IPS-15b (cell line): Measurements from ENCODE around the gene NCAPG.
"Not testable (repeated sequence)": the region's sequence is repeated elsewhere in the genome, so short reads cannot be mapped to it uniquely, and the experiment has no call there.

Experiments
- H3K27me3 ChIP-seq: one replicate; pipeline ENCODE4 v1.6.1; 2013; ENCODE audit warnings: low read length; ENCODE audit not compliant: control insufficient read depth, insufficient read depth
- H3K36me3 ChIP-seq: one replicate; pipeline ENCODE4 v1.6.1; 2013; ENCODE audit warnings: low read length; ENCODE audit not compliant: control insufficient read depth, insufficient read depth
- H3K4me1 ChIP-seq: one replicate; pipeline ENCODE4 v1.6.1; 2013; ENCODE audit warnings: mild to moderate bottlenecking, low read length; ENCODE audit not compliant: control insufficient read depth, insufficient read depth
- H3K4me3 ChIP-seq: one replicate; pipeline ENCODE4 v1.5.1; 2013; ENCODE audit warnings: low read depth, low read length
- H3K9ac ChIP-seq: one replicate; pipeline ENCODE4 v1.6.1; 2013; ENCODE audit warnings: low read depth, mild to moderate bottlenecking, low read length
- H3K9me3 ChIP-seq: one replicate; pipeline ENCODE4 v1.6.1; 2013; ENCODE audit warnings: mild to moderate bottlenecking, low read length; ENCODE audit not compliant: control insufficient read depth, insufficient read depth

NCAPG gene

DNA sequence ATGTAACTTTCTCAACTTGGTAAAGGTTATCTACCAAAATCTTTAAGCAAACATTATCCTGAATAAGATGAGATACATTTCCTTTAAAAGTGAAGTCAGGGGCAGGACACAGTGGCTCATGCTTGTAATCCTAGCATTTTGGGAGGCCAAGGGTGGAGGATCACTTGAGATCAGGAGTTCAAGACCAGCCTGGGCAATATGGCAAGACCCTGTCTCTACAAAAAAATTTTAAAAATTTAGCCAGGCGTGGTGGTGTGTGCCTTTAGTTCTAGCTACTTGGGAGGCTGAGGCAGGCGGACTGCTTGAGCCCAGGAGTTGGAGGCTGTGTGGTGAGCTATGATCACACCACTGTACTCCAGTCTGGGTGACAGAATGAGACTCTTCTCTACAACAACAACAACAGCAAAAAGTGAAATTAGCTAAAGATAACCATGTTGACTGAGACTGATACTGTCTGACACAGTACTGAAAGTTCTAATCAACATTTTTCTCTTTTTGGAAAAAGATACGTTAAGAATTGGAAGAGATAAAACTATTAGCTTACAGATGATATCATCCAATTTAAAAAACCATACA, 5.1 kb upstream of the NCAPG start:
- H3K9ac ChIP-seq = no peak overlapping the region

DNA sequence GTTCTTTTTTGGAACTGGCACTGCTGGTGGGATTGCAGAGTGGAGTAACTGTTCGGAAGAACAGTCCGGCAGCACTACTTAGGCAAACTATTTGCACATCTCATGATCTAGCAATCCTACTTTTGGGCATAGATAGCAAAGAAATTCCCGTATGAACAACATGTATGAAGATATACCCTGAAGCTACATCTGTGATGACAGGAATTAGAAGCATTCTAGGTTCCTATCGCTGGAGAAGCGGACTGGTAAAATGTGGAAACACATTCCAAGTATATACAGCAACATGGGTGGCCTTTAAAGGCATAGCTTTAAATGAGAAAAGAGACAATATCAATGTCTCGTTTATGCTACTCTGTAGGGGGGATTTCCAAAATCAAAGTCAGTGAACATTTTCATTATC, 3.3 kb upstream of the NCAPG start:
- Histone ChIP-seq H3K36me3 (peaks cover 20% of the 10 kb centered on the region), H3K9ac (no peak overlapping the region), H3K27me3 (no peaks in the 10 kb centered on the region), H3K4me1 (peaks cover 8% of the 10 kb centered on the region), H3K9me3 (no peaks in the 10 kb centered on the region), H3K4me3 (peak overlapping the region; percentile 19)

More for the DNA sequence above, 5.1 kb upstream of the NCAPG start:
- no peaks in the 10 kb centered on the region for H3K27me3 ChIP-seq
- H3K9me3 ChIP-seq = no peaks in the 10 kb centered on the region
- H3K4me3 ChIP-seq = no peak overlapping the region
- peaks cover 8% of the 10 kb centered on the region for H3K4me1 ChIP-seq
- H3K36me3 ChIP-seq = peaks cover 20% of the 10 kb centered on the region

DNA sequence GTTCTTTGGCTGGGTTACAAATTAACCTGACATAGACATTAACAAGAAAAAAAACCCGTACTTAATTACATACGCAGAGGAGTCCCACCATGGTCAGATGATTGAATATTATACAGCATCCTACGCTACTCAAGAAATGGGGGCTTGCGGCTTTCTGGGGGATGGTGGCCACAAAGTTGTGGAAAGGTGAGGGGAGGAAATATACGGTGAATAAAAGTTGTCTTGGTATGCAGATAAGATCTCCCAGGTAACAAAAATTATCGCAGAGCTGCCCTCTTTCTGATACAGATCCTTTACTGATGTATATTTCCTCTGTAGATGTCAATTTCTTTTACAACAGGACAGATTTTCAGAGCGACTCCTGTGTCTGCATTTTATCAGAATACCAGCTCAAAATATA, 1.1 kb upstream of the NCAPG start:
- peak overlapping the region; percentile 96 for H3K4me3 ChIP-seq
- peaks cover 4% of the 10 kb centered on the region for H3K36me3 ChIP-seq
- H3K9ac ChIP-seq = peak overlapping the region; percentile 96
- no peaks in the 10 kb centered on the region for H3K9me3 ChIP-seq
- peaks cover 8% of the 10 kb centered on the region for H3K4me1 ChIP-seq
- H3K27me3 ChIP-seq = no peaks in the 10 kb centered on the region

DNA sequence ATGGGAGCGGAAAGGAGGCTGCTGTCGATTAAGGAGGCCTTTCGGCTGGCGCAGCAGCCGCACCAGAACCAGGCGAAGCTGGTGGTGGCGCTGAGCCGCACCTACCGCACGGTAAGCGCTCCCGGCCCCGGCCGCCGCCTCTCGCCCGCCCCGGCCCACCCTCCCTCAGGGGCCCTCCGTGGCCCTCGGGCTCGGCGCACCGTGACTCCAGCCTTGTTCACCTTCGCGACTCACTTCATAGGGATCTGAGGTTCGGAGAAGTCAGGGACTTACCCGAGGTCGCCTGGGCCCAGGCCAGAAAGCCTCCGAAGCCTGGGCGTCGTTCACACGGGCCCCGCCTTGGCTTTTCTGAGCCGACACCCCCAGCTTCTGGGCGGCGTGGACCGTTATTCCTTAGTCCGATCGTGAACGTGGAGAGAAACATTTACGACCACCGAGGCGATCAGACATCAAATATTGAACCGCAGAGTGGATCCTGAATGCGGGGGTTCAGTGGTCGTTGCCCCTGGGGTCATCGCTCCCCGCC, 362 bp downstream of the NCAPG start:
- Histone ChIP-seq H3K27me3 (no peaks in the 10 kb centered on the region), H3K4me3 (peak overlapping the region; percentile 76), H3K4me1 (peaks cover 8% of the 10 kb centered on the region), H3K36me3 (peaks cover 5% of the 10 kb centered on the region), H3K9me3 (no peaks in the 10 kb centered on the region), H3K9ac (peak overlapping the region; percentile 80)

DNA sequence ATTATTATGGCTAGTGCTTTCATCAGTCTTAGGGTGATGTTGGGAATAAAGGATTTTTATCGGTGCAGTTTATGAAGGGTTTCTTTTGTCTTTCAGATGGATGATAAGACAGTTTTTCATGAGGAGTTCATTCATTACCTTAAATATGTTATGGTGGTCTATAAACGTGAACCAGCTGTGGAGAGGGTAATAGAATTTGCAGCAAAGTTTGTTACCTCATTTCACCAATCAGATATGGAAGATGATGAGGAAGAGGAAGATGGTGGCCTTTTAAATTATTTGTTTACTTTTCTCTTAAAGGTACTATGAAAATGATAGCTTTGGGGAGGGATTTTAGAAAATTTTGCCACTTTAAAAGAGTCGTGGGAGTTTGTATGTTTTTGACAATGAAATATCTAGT, 1.3 kb downstream of the NCAPG start:
- Histone ChIP-seq H3K27me3 (no peaks in the 10 kb centered on the region), H3K9ac (no peak overlapping the region), H3K4me3 (peak overlapping the region; percentile 76), H3K36me3 (peaks cover 7% of the 10 kb centered on the region), H3K9me3 (no peaks in the 10 kb centered on the region), H3K4me1 (peaks cover 8% of the 10 kb centered on the region)

DNA sequence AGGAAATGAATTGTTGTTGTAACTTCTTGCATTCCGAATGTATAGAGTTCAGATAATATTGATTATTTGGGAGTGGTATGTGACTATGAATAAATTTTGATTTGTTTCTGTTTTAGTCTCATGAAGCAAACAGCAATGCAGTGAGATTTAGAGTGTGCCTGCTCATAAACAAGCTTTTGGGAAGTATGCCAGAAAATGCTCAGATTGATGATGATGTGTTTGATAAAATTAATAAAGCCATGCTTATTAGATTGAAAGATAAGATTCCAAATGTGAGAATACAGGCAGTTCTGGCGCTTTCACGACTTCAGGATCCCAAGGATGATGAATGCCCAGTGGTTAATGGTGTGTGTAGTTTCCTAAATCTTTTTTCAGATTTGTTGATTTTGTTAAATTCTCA, 2.0 kb downstream of the NCAPG start:
- Histone ChIP-seq H3K9ac (no peak overlapping the region), H3K9me3 (no peaks in the 10 kb centered on the region), H3K27me3 (no peaks in the 10 kb centered on the region), H3K4me1 (peaks cover 5% of the 10 kb centered on the region), H3K36me3 (peaks cover 7% of the 10 kb centered on the region), H3K4me3 (peak overlapping the region; percentile 76)

DNA sequence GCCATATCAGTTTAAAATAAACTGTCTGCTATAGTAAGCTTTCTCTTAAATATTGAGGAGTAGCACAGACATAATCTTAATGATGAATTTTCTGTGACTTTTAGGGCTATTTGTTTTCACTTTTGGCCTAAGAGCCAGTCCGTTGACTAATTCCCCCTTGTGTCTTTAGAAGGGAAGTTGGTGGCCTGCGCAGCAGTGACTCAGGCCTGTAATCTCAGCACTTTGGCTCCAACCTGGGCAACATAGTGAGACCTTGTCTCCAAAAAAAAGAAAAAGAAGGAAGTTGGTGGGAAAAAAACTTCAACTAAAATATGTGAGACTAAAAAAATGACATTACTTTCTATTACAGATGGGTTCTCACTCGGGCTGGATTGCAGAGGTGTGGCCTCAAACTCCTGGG, 3.4 kb downstream of the NCAPG start:
- Histone ChIP-seq H3K4me3 (no peak overlapping the region), H3K27me3 (no peaks in the 10 kb centered on the region), H3K9ac (no peak overlapping the region), H3K4me1 (no peaks in the 10 kb centered on the region), H3K9me3 (no peaks in the 10 kb centered on the region), H3K36me3 (peaks cover 7% of the 10 kb centered on the region)

DNA sequence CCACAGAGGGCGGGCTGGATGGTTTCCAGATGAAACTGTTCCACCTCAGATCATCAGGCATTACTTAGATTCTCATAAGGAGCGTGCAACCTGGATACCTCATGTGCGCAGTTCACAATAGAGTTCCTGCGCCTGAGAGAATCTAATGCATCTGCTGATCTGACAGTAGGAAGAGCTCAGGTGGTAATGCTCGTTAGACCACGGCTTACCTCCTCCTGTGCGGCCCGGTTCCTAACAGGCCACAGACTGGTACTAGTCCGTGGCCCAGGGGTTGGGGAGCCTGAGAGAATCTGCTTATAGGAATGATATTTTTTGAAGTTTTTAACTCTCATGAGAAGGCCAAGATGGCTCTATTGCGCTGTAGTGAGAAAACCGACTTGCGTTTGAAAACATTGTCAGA, 5.4 kb downstream of the NCAPG start:
- Histone ChIP-seq H3K36me3 (peaks cover 7% of the 10 kb centered on the region), H3K9me3 (no peaks in the 10 kb centered on the region), H3K9ac (no peak overlapping the region), H3K4me3 (no peak overlapping the region), H3K27me3 (no peaks in the 10 kb centered on the region), H3K4me1 (no peaks in the 10 kb centered on the region)

DNA sequence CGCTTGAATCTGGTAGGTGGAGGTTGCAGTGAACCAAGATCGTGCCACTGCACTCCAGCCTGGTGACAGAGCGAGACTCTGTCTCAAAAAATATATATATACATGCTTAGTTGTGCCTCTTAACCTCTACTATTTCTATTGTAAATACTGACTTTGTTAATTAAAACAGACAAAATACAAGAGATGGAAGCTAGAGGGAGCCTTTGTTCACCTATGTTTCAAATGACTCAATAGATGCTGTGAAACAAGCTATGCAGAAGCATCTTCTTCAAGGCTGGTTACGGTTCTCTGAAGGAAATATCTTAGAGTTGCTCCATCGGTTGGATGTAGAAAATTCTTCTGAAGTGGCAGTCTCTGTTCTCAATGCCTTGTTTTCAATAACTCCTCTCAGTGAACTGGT, 6.2 kb downstream of the NCAPG start:
- peaks cover 7% of the 10 kb centered on the region for H3K36me3 ChIP-seq
- no peak overlapping the region for H3K4me3 ChIP-seq
- H3K9me3 ChIP-seq = no peaks in the 10 kb centered on the region
- H3K4me1 ChIP-seq = no peaks in the 10 kb centered on the region
- H3K9ac ChIP-seq = no peak overlapping the region
- H3K27me3 ChIP-seq = no peaks in the 10 kb centered on the region

DNA sequence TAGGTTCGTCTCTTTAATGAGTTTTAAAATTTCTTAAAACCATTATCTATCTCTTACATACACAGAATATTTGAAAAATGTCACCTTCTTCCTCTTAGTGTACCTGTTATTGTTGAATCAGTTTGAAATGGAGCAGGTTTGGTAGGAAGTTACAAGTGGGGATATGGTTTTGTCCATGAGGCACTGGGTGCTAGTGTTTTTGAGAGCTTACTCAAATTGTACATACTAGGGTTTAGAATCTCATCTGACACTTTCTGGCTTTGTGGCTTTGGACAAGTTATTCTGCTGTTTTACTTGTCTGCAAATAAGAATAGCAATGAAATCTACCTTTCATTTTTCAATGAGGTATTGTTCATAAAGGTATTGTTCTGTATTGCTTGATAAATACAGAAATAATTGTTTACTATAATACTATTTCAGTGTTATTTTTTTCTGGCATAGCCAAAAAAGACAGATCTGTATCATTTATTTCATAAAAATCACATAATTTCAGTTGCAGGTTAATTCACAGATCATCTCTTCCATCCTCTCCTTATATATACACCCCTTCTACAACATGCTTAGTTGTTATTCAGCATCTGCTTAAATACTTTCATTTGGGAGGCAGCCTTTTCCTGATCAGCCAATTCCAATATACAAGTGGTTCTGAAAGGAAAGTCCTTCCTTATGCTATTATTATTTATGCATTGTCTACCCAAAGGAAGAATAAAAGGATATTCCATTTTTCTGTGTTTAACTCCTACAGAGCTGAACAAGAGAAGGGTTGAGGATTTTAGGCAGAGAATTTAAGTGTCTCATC, 13.3 kb downstream of the NCAPG start:
- no peak overlapping the region for H3K4me3 ChIP-seq
- H3K27me3 ChIP-seq = no peaks in the 10 kb centered on the region
- H3K36me3 ChIP-seq = no peaks in the 10 kb centered on the region
- H3K4me1 ChIP-seq = peaks cover 12% of the 10 kb centered on the region
- H3K9ac ChIP-seq = no peak overlapping the region
- no peaks in the 10 kb centered on the region for H3K9me3 ChIP-seq

DNA sequence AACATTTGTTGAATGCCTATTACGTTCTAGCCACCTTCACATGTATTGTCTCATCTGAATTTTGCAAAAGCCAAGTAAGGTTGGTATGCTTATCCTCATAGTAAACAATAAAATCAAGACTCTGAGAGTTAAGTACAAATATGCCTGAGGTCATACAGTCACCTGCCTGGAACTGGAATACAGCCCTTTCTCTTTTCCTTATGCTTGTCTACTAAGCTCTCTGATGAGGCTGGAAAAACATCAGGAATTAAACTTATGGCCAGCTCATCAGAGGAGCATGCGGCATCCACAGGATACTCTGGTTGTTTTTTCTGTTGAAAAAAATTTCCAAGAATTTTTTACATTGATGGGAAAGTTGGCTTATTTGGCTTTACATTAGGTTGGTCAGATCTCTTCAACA, 35.5 kb downstream of the NCAPG start:
- H3K27me3 ChIP-seq = no peaks in the 10 kb centered on the region
- no peak overlapping the region for H3K9ac ChIP-seq
- no peaks in the 10 kb centered on the region for H3K4me1 ChIP-seq
- no peaks in the 10 kb centered on the region for H3K9me3 ChIP-seq
- no peak overlapping the region for H3K4me3 ChIP-seq
- H3K36me3 ChIP-seq = peaks cover 9% of the 10 kb centered on the region

DNA sequence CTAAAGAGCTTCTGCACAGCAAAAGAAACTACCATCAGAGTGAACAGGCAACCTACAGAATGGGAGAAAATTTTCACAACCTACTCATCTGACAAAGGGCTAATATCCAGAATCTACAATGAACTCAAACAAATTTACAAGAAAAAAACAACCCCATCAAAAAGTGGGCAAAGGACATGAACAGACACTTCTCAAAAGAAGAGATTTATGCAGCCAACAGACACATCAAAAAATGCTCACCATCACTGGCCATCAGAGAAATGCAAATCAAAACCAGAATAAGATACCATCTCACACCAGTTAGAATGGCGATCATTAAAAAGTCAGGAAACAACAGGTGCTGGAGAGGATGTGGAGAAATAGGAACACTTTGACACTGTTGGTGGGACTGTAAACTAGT, 39.5 kb downstream of the NCAPG start:
- H3K4me1 ChIP-seq, H3K4me3 ChIP-seq, H3K9me3 ChIP-seq, H3K36me3 ChIP-seq, H3K9ac ChIP-seq, H3K27me3 ChIP-seq: not testable (repeated sequence)
